Thyroid gland (tissue), 4 donors: ENCODE results near the gene CA4.

Source experiments
- CTCF ChIP-seq, 6 experiments: fragments of 200-600 bp in 3 of 6; fragments of 450-650 bp in 3 of 6; sonication (generic) in 3 of 6; IDR thresholded peaks; one replicate each; pipeline ENCODE4 v1.5.1; 2016 to 2019; ENCODE audit warnings: antibody characterized with exemption in 6 of 6, mild to moderate bottlenecking in 2 of 6, inconsistent platforms in 1 of 6, moderate library complexity in 1 of 6
- POLR2A ChIP-seq, 2 donors: fragments of 450-650 bp; IDR thresholded peaks; one replicate each; pipeline ENCODE4 v1.6.1; 2017; ENCODE audit warnings: antibody characterized with exemption in 2 of 2, mild to moderate bottlenecking in 2 of 2, moderate library complexity in 1 of 2

- no peak for TF ChIP-seq CTCF (IDR thresholded peaks at IDR 0.05)
- TF ChIP-seq POLR2A (IDR thresholded peaks at IDR 0.05) = no peak
Measured at GRCh38 chr17:60169921-60170817, 20.4 kb downstream of the CA4 start.
